ENCODE data around the gene AP1AR. TPM values are rescaled to one million over a fixed set of nuclear protein-coding genes. Genes with fewer than 3 reads are reported as not detected.

Gene AP1AR
- total RNA-seq, 4 donors from 2014 or later = 16.8 to 20.1 (median 19.6) TPM

GRCh38 chr4:112282860-112283667, 51.5 kb downstream of the AP1AR start:
- H3K4me3 ChIP-seq = no peak overlapping the region
- whole genome bisulfite sequencing, 2 donors = 82% methylated on average over 4 of the region's 4 CpGs
- H3K27ac ChIP-seq = no peak overlapping the region

GRCh38 chr4:112284166-112284565, 52.6 kb downstream of the AP1AR start:
- H3K27me3 ChIP-seq = no peaks in the 10 kb centered on the region
- 23 to 32% methylated on average over 6 of the region's 6 CpGs for WGBS, 2 donors
- H3K4me3 ChIP-seq = peak overlapping the region; percentile 60 to 92 (median 78)
- peak overlapping the region in 3 of 4 donors; percentile 77 to 91 (median 88) for H3K27ac ChIP-seq
- DNase-seq (ENCODE audit: low spot score in 2 of 2) = no peak
- peaks cover 0 to 23% (median 7%) of the 10 kb centered on the region in 4 donors for H3K4me1 ChIP-seq
- no peaks in the 10 kb centered on the region for H3K36me3 ChIP-seq
- no peaks in the 10 kb centered on the region for H3K9me3 ChIP-seq
- TF ChIP-seq EP300 (IDR thresholded peaks at IDR 0.05) (no peak), POLR2A (IDR thresholded peaks at IDR 0.05) (no peak)

More at GRCh38 chr4:112282860-112283667, 51.5 kb downstream of the AP1AR start:
- no peaks in the 10 kb centered on the region for H3K9me3 ChIP-seq
- H3K36me3 ChIP-seq = no peaks in the 10 kb centered on the region
- no peak for DNase-seq (ENCODE audit: low spot score in 2 of 2)
- peaks cover 0 to 25% (median 7%) of the 10 kb centered on the region in 4 donors for H3K4me1 ChIP-seq
- H3K27me3 ChIP-seq = no peaks in the 10 kb centered on the region
- TF ChIP-seq POLR2A (IDR thresholded peaks at IDR 0.05) (no peak), CTCF (IDR thresholded peaks at IDR 0.05) (no peak), EP300 (IDR thresholded peaks at IDR 0.05) (no peak)

DNA sequence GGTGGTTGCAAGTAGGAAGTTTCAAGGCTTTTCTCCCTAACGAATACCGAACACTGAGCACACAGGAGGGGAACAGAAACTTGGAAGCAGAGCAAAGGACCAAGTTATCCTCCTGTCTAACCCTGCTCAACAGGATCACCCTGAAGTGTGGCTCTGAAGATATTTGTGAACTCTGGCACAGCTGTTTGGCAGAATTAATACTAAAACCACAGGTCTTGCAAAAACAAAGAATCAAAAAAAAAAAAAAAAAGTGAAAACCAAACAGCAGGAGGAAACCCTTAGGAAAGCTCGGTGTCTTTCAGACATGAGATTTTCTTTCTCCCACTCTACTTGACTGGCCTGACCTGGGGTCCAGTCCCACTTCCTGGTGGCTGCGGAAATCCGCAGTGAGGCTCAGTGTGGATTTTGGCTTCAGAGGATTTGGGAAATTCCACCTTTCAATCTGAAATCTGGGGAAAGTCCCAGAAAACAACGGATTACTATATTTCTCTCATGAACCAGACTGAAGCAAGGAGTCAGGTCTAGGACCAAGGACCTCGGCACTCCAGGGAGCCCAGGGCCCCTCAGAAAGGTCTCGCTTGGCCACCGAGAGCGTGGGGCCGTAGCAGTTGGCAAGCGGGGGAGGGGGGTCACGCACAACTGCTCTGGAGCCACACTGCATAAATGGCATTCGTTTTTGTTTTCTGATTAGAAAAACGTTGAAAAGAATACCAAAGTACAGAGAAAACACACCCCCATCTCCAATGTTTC, 53.2 kb downstream of the AP1AR start:
- Histone ChIP-seq H3K36me3 (no peaks in the 10 kb centered on the region), H3K4me1 (peaks cover 0 to 20% (median 7%) of the 10 kb centered on the region in 4 donors), H3K4me3 (peak overlapping the region; percentile 60 to 92 (median 78)), H3K27ac (peak overlapping the region; percentile 39 to 91 (median 82)), H3K9me3 (no peaks in the 10 kb centered on the region), H3K27me3 (no peaks in the 10 kb centered on the region)
- no peak for DNase-seq (ENCODE audit: low spot score in 2 of 2)
- no peak for TF ChIP-seq EP300 (IDR thresholded peaks at IDR 0.05)
- no peak for TF ChIP-seq CTCF (IDR thresholded peaks at IDR 0.05)
- no peak for TF ChIP-seq POLR2A (IDR thresholded peaks at IDR 0.05)
- WGBS, 2 donors = 0 to 1% methylated on average over 15 of the region's 15 CpGs

GRCh38 chr4:112287258-112287989, 55.8 kb downstream of the AP1AR start:
- Histone ChIP-seq H3K27me3 (no peaks in the 10 kb centered on the region), H3K27ac (peak overlapping the region in 1 of 4 donors; percentile 53), H3K4me1 (peaks cover 0 to 20% (median 7%) of the 10 kb centered on the region in 4 donors), H3K9me3 (no peaks in the 10 kb centered on the region), H3K36me3 (no peaks in the 10 kb centered on the region), H3K4me3 (no peak overlapping the region)
- DNase-seq (ENCODE audit: low spot score in 2 of 2) = no peak
- WGBS, 2 donors = 95 to 98% methylated on average over 8 of the region's 8 CpGs
- no peak for TF ChIP-seq POLR2A (IDR thresholded peaks at IDR 0.05)
- TF ChIP-seq EP300 (IDR thresholded peaks at IDR 0.05) = no peak
- no peak for TF ChIP-seq CTCF (IDR thresholded peaks at IDR 0.05)

DNA sequence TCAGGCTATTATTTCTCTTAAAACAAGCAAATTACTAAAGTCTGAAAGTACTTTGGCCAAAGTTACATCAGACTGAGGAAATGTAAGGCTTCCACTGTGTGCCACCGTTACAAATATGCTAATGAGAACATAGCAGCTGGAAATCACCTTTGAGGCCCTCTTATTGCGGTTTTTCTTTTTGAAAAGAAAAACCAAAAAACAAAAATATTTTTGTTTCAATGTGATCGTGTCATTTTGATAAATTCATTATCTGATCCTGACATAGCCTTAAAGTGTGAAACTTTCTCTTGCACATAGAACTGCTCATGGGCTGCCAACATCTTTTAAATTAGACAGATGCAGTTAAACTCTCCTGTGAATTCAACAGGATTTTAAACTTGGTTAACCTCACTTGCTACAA, 56.9 kb downstream of the AP1AR start:
- 74 to 76% methylated on average over 3 of the region's 3 CpGs for whole genome bisulfite sequencing, 2 donors
- Histone ChIP-seq H3K36me3 (no peaks in the 10 kb centered on the region), H3K27me3 (no peaks in the 10 kb centered on the region), H3K27ac (no peak overlapping the region), H3K9me3 (no peaks in the 10 kb centered on the region), H3K4me1 (peaks cover 0 to 19% (median 3%) of the 10 kb centered on the region in 4 donors), H3K4me3 (no peak overlapping the region)
- TF ChIP-seq EP300 (IDR thresholded peaks at IDR 0.05) (no peak), POLR2A (IDR thresholded peaks at IDR 0.05) (no peak), CTCF (IDR thresholded peaks at IDR 0.05) (no peak)
- DNase-seq (ENCODE audit: low spot score in 2 of 2) = no peak

Data from tibial nerve (tissue), 4 donors.